ENCODE results near the gene SLC35F1.

SLC35F1 gene

GRCh38 chr6:118198746-118199145 is 291.7 kb downstream of the SLC35F1 start:
- TF ChIP-seq ZNF70 (CRISPR knock-in tag; IDR thresholded peaks at IDR 0.05) (no peak), ISL1 (CRISPR knock-in tag; IDR thresholded peaks at IDR 0.05) (no peak), OSR1 (CRISPR knock-in tag; IDR thresholded peaks at IDR 0.05) (no peak), RARB (CRISPR knock-in tag; IDR thresholded peaks at IDR 0.05) (no peak), CSDC2 (CRISPR knock-in tag; IDR thresholded peaks at IDR 0.05) (no peak), SNAI2 (CRISPR knock-in tag; IDR thresholded peaks at IDR 0.05) (no peak), TCF4 (CRISPR knock-in tag; IDR thresholded peaks at IDR 0.05; ENCODE audit: borderline replicate concordance) (no peak), BACH2 (CRISPR knock-in tag; IDR thresholded peaks at IDR 0.05; ENCODE audit: borderline replicate concordance) (no peak), TOX (CRISPR knock-in tag; IDR thresholded peaks at IDR 0.05; ENCODE audit: borderline replicate concordance) (no peak), ZNF565 (CRISPR knock-in tag; conservative IDR thresholded peaks at IDR 0.05; ENCODE audit: low read depth) (no peak), ZFP30 (CRISPR knock-in tag; IDR thresholded peaks at IDR 0.05) (no peak), TSHZ2 (CRISPR knock-in tag; IDR thresholded peaks at IDR 0.05) (no peak), PATZ1 (CRISPR knock-in tag; IDR thresholded peaks at IDR 0.05; ENCODE audit: borderline replicate concordance) (no peak), ARNTL (CRISPR knock-in tag; IDR thresholded peaks at IDR 0.05; ENCODE audit: borderline replicate concordance, low read depth) (no peak), CREB5 (CRISPR knock-in tag; IDR thresholded peaks at IDR 0.05; ENCODE audit: low read depth) (no peak), ZC3H10 (CRISPR knock-in tag; IDR thresholded peaks at IDR 0.05) (no peak), POU6F1 (CRISPR knock-in tag; IDR thresholded peaks at IDR 0.05; ENCODE audit: borderline replicate concordance, low read depth) (no peak), PPARA (CRISPR knock-in tag; IDR thresholded peaks at IDR 0.05; ENCODE audit: borderline replicate concordance) (no peak), ZFP3 (CRISPR knock-in tag; IDR thresholded peaks at IDR 0.05) (no peak), ESRRG (CRISPR knock-in tag; IDR thresholded peaks at IDR 0.05) (no peak)
- no peak for ATAC-seq

GRCh38 chr6:118200160-118200559 is 293.1 kb downstream of the SLC35F1 start:
- TF ChIP-seq ARNTL (CRISPR knock-in tag; IDR thresholded peaks at IDR 0.05; ENCODE audit: borderline replicate concordance, low read depth), result no peak
- no peak for TF ChIP-seq ZC3H10 (CRISPR knock-in tag; IDR thresholded peaks at IDR 0.05)
- TF ChIP-seq PPARA (CRISPR knock-in tag; IDR thresholded peaks at IDR 0.05; ENCODE audit: borderline replicate concordance), result no peak
- TF ChIP-seq RARB (CRISPR knock-in tag; IDR thresholded peaks at IDR 0.05), result no peak
- no peak for ATAC-seq

GRCh38 chr6:118202517-118202916 is 295.5 kb downstream of the SLC35F1 start:
- no peak for ATAC-seq
- TF ChIP-seq GLIS3 (CRISPR knock-in tag; IDR thresholded peaks at IDR 0.05), result no peak
- no peak for TF ChIP-seq TCF4 (CRISPR knock-in tag; IDR thresholded peaks at IDR 0.05; ENCODE audit: borderline replicate concordance)
- TF ChIP-seq ZNF8 (CRISPR knock-in tag; IDR thresholded peaks at IDR 0.05), result no peak
- no peak for TF ChIP-seq ZNF565 (CRISPR knock-in tag; conservative IDR thresholded peaks at IDR 0.05; ENCODE audit: low read depth)
- TF ChIP-seq ZFP30 (CRISPR knock-in tag; IDR thresholded peaks at IDR 0.05), result no peak
- no peak for TF ChIP-seq POU6F1 (CRISPR knock-in tag; IDR thresholded peaks at IDR 0.05; ENCODE audit: borderline replicate concordance, low read depth)
- no peak for TF ChIP-seq ZNF70 (CRISPR knock-in tag; IDR thresholded peaks at IDR 0.05)
- no peak for TF ChIP-seq SNAI2 (CRISPR knock-in tag; IDR thresholded peaks at IDR 0.05)
- no peak for TF ChIP-seq ZC3H10 (CRISPR knock-in tag; IDR thresholded peaks at IDR 0.05)
- TF ChIP-seq ARNTL (CRISPR knock-in tag; IDR thresholded peaks at IDR 0.05; ENCODE audit: borderline replicate concordance, low read depth), result no peak
- TF ChIP-seq CSRNP3 (CRISPR knock-in tag; IDR thresholded peaks at IDR 0.05), result no peak
- TF ChIP-seq TSHZ2 (CRISPR knock-in tag; IDR thresholded peaks at IDR 0.05), result no peak
- TF ChIP-seq TOX (CRISPR knock-in tag; IDR thresholded peaks at IDR 0.05; ENCODE audit: borderline replicate concordance), result no peak
- no peak for TF ChIP-seq RARB (CRISPR knock-in tag; IDR thresholded peaks at IDR 0.05)
